OCI-LY3 (cell line): ENCODE data around the gene LAMA1.

Experiments
- CTCF ChIP-seq: fragments of 200-600, 300-600 bp; sonication (generic); IDR thresholded peaks from 2 replicates; pipeline ENCODE4 v1.5.1; 2014; ENCODE audit warnings: antibody characterized with exemption, low read length, low read depth
- EZH2phosphoT487 ChIP-seq: fragments of 200-600 bp; shearing (Covaris generic); IDR thresholded peaks from 2 replicates; pipeline ENCODE4 v1.6.1; 2018; ENCODE audit warnings: antibody characterized with exemption, mixed run types, low read depth

DNA sequence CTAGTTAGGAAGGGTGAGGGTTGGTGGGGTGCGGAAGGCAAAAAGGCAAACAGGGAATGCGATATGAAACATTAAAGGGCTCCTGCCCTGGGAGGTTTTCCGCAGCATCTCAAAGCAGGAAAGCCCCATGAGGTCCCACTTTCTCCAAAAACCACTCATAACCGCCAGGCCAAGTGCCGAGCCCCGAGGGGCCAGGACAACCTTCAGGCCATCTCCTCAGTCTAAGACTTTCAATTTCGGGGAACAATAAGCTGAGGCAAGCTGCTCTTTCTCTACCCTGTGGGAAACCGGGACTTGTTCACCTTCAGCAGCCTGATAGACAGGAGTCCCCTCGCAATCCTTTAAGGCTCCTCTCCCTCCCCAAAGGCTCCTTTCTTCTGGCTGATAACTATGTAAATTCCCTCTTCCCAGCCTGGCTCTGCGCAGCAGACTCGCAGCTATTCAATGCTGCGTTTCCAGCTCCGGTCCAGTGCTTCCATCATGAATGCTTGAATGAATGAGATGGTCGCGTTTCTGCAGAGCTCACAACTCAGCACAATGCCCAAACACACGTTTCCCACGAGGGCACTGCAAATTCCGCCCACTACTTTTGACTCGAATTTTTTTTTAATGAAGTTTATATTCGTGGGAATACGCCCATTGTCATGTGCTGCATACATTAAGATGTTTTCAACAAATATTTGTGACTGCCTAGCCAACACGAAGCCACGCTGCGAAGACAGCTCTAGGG is 1.4 kb downstream of the LAMA1 start:
- TF ChIP-seq CTCF (no peak), EZH2phosphoT487 (no peak)
